Left lung (tissue), 10 donors: ENCODE results near the gene RBM19. TPM values are rescaled to one million over a fixed set of nuclear protein-coding genes. Genes with fewer than 3 reads are reported as not detected.

Experiments used
- ATAC-seq: fragments of 200-7000 bp; cut with Tn5 transposase; one replicate; pipeline ENCODE4 v1.9.1; 2020; ENCODE audit warnings: moderate library complexity
- DNase-seq, 4 donors: peaks; one replicate each; pipeline ENCODE4 v3.0.0-alpha.2; 2013 to 2020
- H3K27ac ChIP-seq, 2 donors: fragments of 200-600 bp; sonication (generic) in 1 of 2; one replicate each; pipeline versions ENCODE4 v1.5.0 to v1.8.0; 2020 to 2021
- H3K27me3 ChIP-seq, 2 donors: fragments of 200-600 bp; sonication (generic) in 1 of 2; one replicate each; pipeline versions ENCODE4 v1.5.0 to v1.8.0; 2020 to 2021
- H3K36me3 ChIP-seq, 2 donors: fragments of 200-600 bp; sonication (generic) in 1 of 2; one replicate each; pipeline versions ENCODE4 v1.5.0 to v1.8.0; 2020 to 2021
- H3K4me1 ChIP-seq, 2 donors: fragments of 200-600 bp; one replicate each; pipeline ENCODE4 v1.8.0; 2021
- H3K4me3 ChIP-seq, 2 donors: fragments of 200-600 bp; sonication (generic) in 1 of 2; one replicate each; pipeline versions ENCODE4 v1.5.0 to v1.8.0; 2020 to 2021; ENCODE audit warnings: mild to moderate bottlenecking in 1 of 2
- H3K9me3 ChIP-seq, 2 donors: fragments of 200-600 bp; sonication (generic) in 1 of 2; one replicate each; pipeline versions ENCODE4 v1.5.0 to v1.8.0; 2020 to 2021
- CTCF ChIP-seq, 2 donors: fragments of 200-600 bp; sonication (generic) in 1 of 2; IDR thresholded peaks; one replicate each; pipeline versions ENCODE4 v1.5.0 to v1.8.0; 2021; ENCODE audit warnings: antibody characterized with exemption in 2 of 2
- intact Hi-C, 2 donors: fragments of 100-400 bp; cut with DNase I; formaldehyde crosslinking; loops; one replicate each; pipeline versions ENCODE4 v1.11.2 to v1.14.2; 2022
- polyA plus RNA-seq, 6 donors: library from polyadenylated mRNA; unstranded; fragments of 120-200 nt; gene quantifications; one replicate each; pipeline ENCODE4 v1.2.1, GENCODE V29; 2013; ENCODE audit not compliant: insufficient read length in 6 of 6
- total RNA-seq, 2 donors: library from RNA; stranded (reverse); fragmentation: NEBNext Ultra II Directional; extraction: Animal tissue kit (Norgen Biotek cat#: 25700); gene quantifications; one replicate each; pipeline ENCODE4 v1.2.1, GENCODE V29; 2021
- donor health status: DM: no; HTN: yes; CAD: no.
- donor health status: DM: no; HTN: no; CAD: no.

Gene RBM19
- total and polyA plus RNA-seq, 8 donors: 21.5 to 33.4 (median 31.2) TPM

GRCh38 chr12:113921430-113921829, 44.7 kb downstream of the RBM19 start:
- TF ChIP-seq CTCF (IDR thresholded peaks at IDR 0.05): no peak
- DNase-seq (no peak), ATAC-seq (no peak)
- no peak overlapping the region for H3K27ac ChIP-seq
- H3K4me3 ChIP-seq: no peak overlapping the region
- no peaks in the 10 kb centered on the region for H3K27me3 ChIP-seq
- intact Hi-C loops: no loop called here
- no peaks in the 10 kb centered on the region for H3K4me1 ChIP-seq
- H3K36me3 ChIP-seq: peaks cover 0 to 87% of the 10 kb centered on the region in 2 donors
- no peaks in the 10 kb centered on the region for H3K9me3 ChIP-seq

- no peaks in the 10 kb centered on the region for H3K4me1 ChIP-seq
- no peak overlapping the region for H3K4me3 ChIP-seq
- H3K9me3 ChIP-seq: no peaks in the 10 kb centered on the region
- no peak overlapping the region for H3K27ac ChIP-seq
- ATAC-seq (no peak), DNase-seq (no peak)
- no peak for TF ChIP-seq CTCF (IDR thresholded peaks at IDR 0.05)
- peaks cover 0 to 87% of the 10 kb centered on the region in 2 donors for H3K36me3 ChIP-seq
- intact Hi-C loops: no loop called here
- no peaks in the 10 kb centered on the region for H3K27me3 ChIP-seq
Observed at GRCh38 chr12:113919791-113920190, 46.3 kb downstream of the RBM19 start.

GRCh38 chr12:113918306-113918705, 47.8 kb downstream of the RBM19 start:
- no peak overlapping the region for H3K4me3 ChIP-seq
- TF ChIP-seq CTCF (IDR thresholded peaks at IDR 0.05): no peak
- ATAC-seq: no peak
- H3K27me3 ChIP-seq: no peaks in the 10 kb centered on the region
- H3K36me3 ChIP-seq: peaks cover 0 to 87% of the 10 kb centered on the region in 2 donors
- DNase-seq: no peak
- no peaks in the 10 kb centered on the region for H3K9me3 ChIP-seq
- H3K4me1 ChIP-seq: no peaks in the 10 kb centered on the region
- intact Hi-C loops: no loop called here
- no peak overlapping the region for H3K27ac ChIP-seq

- Histone ChIP-seq H3K9me3 (no peaks in the 10 kb centered on the region), H3K4me1 (no peaks in the 10 kb centered on the region), H3K27me3 (no peaks in the 10 kb centered on the region), H3K4me3 (no peak overlapping the region), H3K36me3 (peaks cover 0 to 84% of the 10 kb centered on the region in 2 donors), H3K27ac (no peak overlapping the region)
- ATAC-seq: no peak
- DNase-seq: no peak
- intact Hi-C loops: no loop called here
- TF ChIP-seq CTCF (IDR thresholded peaks at IDR 0.05): no peak
Observed at GRCh38 chr12:113917393-113917792, 48.7 kb downstream of the RBM19 start.

GRCh38 chr12:113914806-113915205, 51.3 kb downstream of the RBM19 start:
- intact Hi-C loops: no loop called here
- no peak for TF ChIP-seq CTCF (IDR thresholded peaks at IDR 0.05)
- no peak for ATAC-seq
- Histone ChIP-seq H3K4me1 (no peaks in the 10 kb centered on the region), H3K36me3 (peaks cover 0 to 85% of the 10 kb centered on the region in 2 donors), H3K9me3 (no peaks in the 10 kb centered on the region), H3K4me3 (no peak overlapping the region), H3K27me3 (no peaks in the 10 kb centered on the region), H3K27ac (no peak overlapping the region)
- no peak for DNase-seq
